IMR-90 (cell line): Measurements from ENCODE around the gene MEF2D. TPM values are rescaled to one million over a fixed set of nuclear protein-coding genes. Genes with fewer than 3 reads are reported as not detected.

Source experiments
- ATAC-seq: fragments of 200-7000 bp; cut with Tn5 transposase; 2 replicates; pipeline ENCODE4 v1.9.1; 2020; ENCODE audit warnings: low read depth, mild to moderate bottlenecking, moderate library complexity
- BruUV-seq: library from RNA; stranded (reverse); fragments of 400-500 nt; replicated peaks from 2 replicates; lab custom pipeline; 2021; lab: Mats Ljungman, UMichigan
- CTCF ChIA-PET: fragments of 300-600 bp; formaldehyde crosslinking; extraction: SDS; loops from one replicate; lab custom pipeline; 2021; ENCODE audit warnings: antibody characterized with exemption; lab: Yijun Ruan, JAX
- POLR2A ChIA-PET: fragments of 300-600 bp; sonication (Branson Sonifier 250); formaldehyde crosslinking; loops from one replicate; lab custom pipeline; 2022; ENCODE audit warnings: antibody characterized with exemption; ENCODE audit not compliant: unreplicated experiment; lab: Charles Lee
- DNase-seq: peaks from one replicate; pipeline ENCODE4 v3.0.0; 2013
- H2AFZ ChIP-seq: replicated peaks from 2 replicates; pipeline ENCODE3; 2013; ENCODE audit warnings: low read length, mild to moderate bottlenecking; ENCODE audit not compliant: poor library complexity
- H2AK5ac ChIP-seq: 2 replicates; pipeline ENCODE4 v1.6.1; 2013; ENCODE audit warnings: low read depth, low read length, inconsistent platforms
- H2AK9ac ChIP-seq: replicated peaks from 2 replicates; pipeline ENCODE3; 2013; ENCODE audit warnings: mild to moderate bottlenecking, low read depth, low read length, moderate library complexity; ENCODE audit not compliant: poor library complexity
- H2BK120ac ChIP-seq: 2 replicates; pipeline ENCODE4 v1.6.1; 2013; ENCODE audit warnings: low read depth, low read length, inconsistent platforms
- H2BK15ac ChIP-seq: 3 replicates; pipeline ENCODE4 v1.6.1; 2013; ENCODE audit warnings: low read depth, low read length, inconsistent platforms
- H2BK20ac ChIP-seq: 2 replicates; pipeline ENCODE4 v1.6.1; 2013; ENCODE audit warnings: low read depth, mild to moderate bottlenecking, inconsistent platforms, low read length, moderate library complexity
- H2BK5ac ChIP-seq: 2 replicates; pipeline ENCODE4 v1.6.1; 2013; ENCODE audit warnings: mild to moderate bottlenecking, low read depth, low read length, inconsistent platforms; ENCODE audit not compliant: poor library complexity, severe bottlenecking
- H3K14ac ChIP-seq: replicated peaks from 2 replicates; pipeline ENCODE4 v1.6.1; 2013; ENCODE audit warnings: low read depth, low read length, inconsistent platforms
- H3K18ac ChIP-seq: 2 replicates; pipeline ENCODE4 v1.6.1; 2013; ENCODE audit warnings: low read depth, low read length, control low read depth
- H3K23ac ChIP-seq: 2 replicates; pipeline ENCODE4 v1.6.1; 2013; ENCODE audit warnings: low read depth, low read length, inconsistent platforms
- H3K27ac ChIP-seq: 2 replicates; pipeline ENCODE4 v1.5.1; 2013; ENCODE audit warnings: mild to moderate bottlenecking, control low read depth, low read length; ENCODE audit not compliant: insufficient read depth
- H3K27me3 ChIP-seq: 2 replicates; pipeline ENCODE4 v1.6.1; 2013; ENCODE audit warnings: low read length; ENCODE audit not compliant: control insufficient read depth, insufficient read depth
- H3K36me3 ChIP-seq: 2 replicates; pipeline ENCODE4 v1.6.1; 2013; ENCODE audit warnings: low read length, mixed read lengths; ENCODE audit not compliant: control insufficient read depth, insufficient read depth
- H3K4ac ChIP-seq: 2 replicates; pipeline ENCODE4 v1.6.1; 2013; ENCODE audit warnings: low read depth, low read length, inconsistent platforms
- H3K4me1 ChIP-seq: 2 replicates; pipeline ENCODE4 v1.6.1; 2013; ENCODE audit warnings: low read length, mixed read lengths; ENCODE audit not compliant: control insufficient read depth, insufficient read depth
- H3K4me2 ChIP-seq: 2 replicates; pipeline ENCODE4 v1.6.1; 2013; ENCODE audit warnings: low read depth, mild to moderate bottlenecking, control low read depth, low read length, moderate library complexity
- H3K4me3 ChIP-seq: 2 replicates; pipeline ENCODE4 v1.5.1; 2013; ENCODE audit warnings: low read depth, mild to moderate bottlenecking, control low read depth, low read length, moderate library complexity; ENCODE audit not compliant: insufficient read depth
- H3K56ac ChIP-seq: 2 replicates; pipeline ENCODE4 v1.6.1; 2013; ENCODE audit warnings: low read length, inconsistent platforms; ENCODE audit not compliant: insufficient read depth; ENCODE audit errors: extremely low read depth
- H3K79me1 ChIP-seq, 2 experiments: 2 replicates each; pipeline ENCODE4 v1.6.1; 2013; ENCODE audit warnings: low read length in 2 of 2, inconsistent platforms in 1 of 2, low read depth in 1 of 2
- H3K9ac ChIP-seq: 2 replicates; pipeline ENCODE4 v1.6.1; 2013; ENCODE audit warnings: low read depth, low read length, control low read depth
- H3K9me1 ChIP-seq: 2 replicates; pipeline ENCODE4 v1.6.1; 2013; ENCODE audit warnings: low read length, inconsistent platforms; ENCODE audit not compliant: insufficient read depth
- H3K9me3 ChIP-seq: 2 replicates; pipeline ENCODE4 v1.6.1; 2013; ENCODE audit warnings: low read length; ENCODE audit not compliant: control insufficient read depth, insufficient read depth
- H4K20me1 ChIP-seq: 2 replicates; pipeline ENCODE4 v1.6.1; 2013; ENCODE audit warnings: low read length, inconsistent platforms; ENCODE audit not compliant: insufficient read depth
- H4K5ac ChIP-seq: 2 replicates; pipeline ENCODE4 v1.6.1; 2013; ENCODE audit warnings: mild to moderate bottlenecking, low read depth, low read length, control low read depth
- H4K8ac ChIP-seq, 2 experiments: 2 replicates each; pipeline ENCODE4 v1.6.1; 2013; ENCODE audit warnings: low read depth in 2 of 2, low read length in 2 of 2, control low read depth in 1 of 2, inconsistent platforms in 1 of 2
- H4K91ac ChIP-seq: 2 replicates; pipeline ENCODE4 v1.6.1; 2013; ENCODE audit warnings: low read depth, low read length, inconsistent platforms; ENCODE audit not compliant: insufficient read depth
- BHLHE40 ChIP-seq: fragments of 150-350 bp; IDR thresholded peaks from 2 replicates; pipeline ENCODE4 v1.6.1; 2016; ENCODE audit warnings: mild to moderate bottlenecking, low read depth, low read length
- CEBPB ChIP-seq: IDR thresholded peaks from 2 replicates; pipeline ENCODE4 v1.6.1; 2012; ENCODE audit warnings: low read depth, low read length, improper control_type of control experiment
- CHD1 ChIP-seq: IDR thresholded peaks from 2 replicates; pipeline ENCODE4 v1.6.1; 2012; ENCODE audit warnings: low read depth, low read length, improper control_type of control experiment
- CTCF ChIP-seq: conservative IDR thresholded peaks from 2 replicates; pipeline ENCODE4 v1.5.1; 2012; ENCODE audit warnings: mild to moderate bottlenecking, low read depth, low read length, improper control_type of control experiment
- ELK1 ChIP-seq: fragments of 150-350 bp; IDR thresholded peaks from 2 replicates; pipeline ENCODE4 v1.6.1; 2016; ENCODE audit warnings: low read depth, mild to moderate bottlenecking, low read length, moderate library complexity, borderline replicate concordance
- FOS ChIP-seq: fragments of 150-350 bp; IDR thresholded peaks from 2 replicates; pipeline ENCODE4 v1.6.1; 2016; ENCODE audit warnings: low read depth, low read length
- MAFK ChIP-seq: IDR thresholded peaks from 2 replicates; pipeline ENCODE4 v1.6.1; 2012; ENCODE audit warnings: low read depth, low read length, improper control_type of control experiment
- MAZ ChIP-seq: IDR thresholded peaks from 2 replicates; pipeline ENCODE4 v1.6.1; 2012; ENCODE audit warnings: low read depth, mild to moderate bottlenecking, low read length, improper control_type of control experiment, moderate library complexity, borderline replicate concordance
- MXI1 ChIP-seq: IDR thresholded peaks from 2 replicates; pipeline ENCODE4 v1.6.1; 2012; ENCODE audit warnings: low read depth, mild to moderate bottlenecking, low read length, moderate library complexity, borderline replicate concordance
- NFE2L2 ChIP-seq: fragments of 150-350 bp; IDR thresholded peaks from 2 replicates; pipeline ENCODE4 v1.6.1; 2016; ENCODE audit warnings: low read depth, mild to moderate bottlenecking, low read length
- POLR2A ChIP-seq: IDR thresholded peaks from 2 replicates; pipeline ENCODE4 v1.6.1; 2012; ENCODE audit warnings: mild to moderate bottlenecking, low read depth, low read length
- RAD21 ChIP-seq: IDR thresholded peaks from 2 replicates; pipeline ENCODE4 v1.6.1; 2012; ENCODE audit warnings: low read length, improper control_type of control experiment
- RCOR1 ChIP-seq: IDR thresholded peaks from 2 replicates; pipeline ENCODE4 v1.6.1; 2012; ENCODE audit warnings: mild to moderate bottlenecking, low read length, improper control_type of control experiment; ENCODE audit not compliant: insufficient replicate concordance
- RFX5 ChIP-seq: IDR thresholded peaks from 2 replicates; pipeline ENCODE4 v1.8.0; 2012; ENCODE audit warnings: low read depth, mild to moderate bottlenecking, low read length, moderate library complexity
- SMC3 ChIP-seq: fragments of 150-350 bp; IDR thresholded peaks from 2 replicates; pipeline ENCODE4 v1.6.1; 2016; ENCODE audit warnings: low read depth, mild to moderate bottlenecking, antibody characterized with exemption, low read length, moderate library complexity
- USF2 ChIP-seq: fragments of 150-350 bp; IDR thresholded peaks from 2 replicates; pipeline ENCODE4 v1.6.1; 2017; ENCODE audit warnings: mild to moderate bottlenecking, antibody characterized with exemption, low read length, low read depth
- WGBS, 2 experiments: methylation state at CpG; one replicate each; pipeline versions ENCODE4 v1.1.5 to v1.1.7; 2013; ENCODE audit warnings: missing lambda C conversion rate in 2 of 2; ENCODE audit not compliant: insufficient read length in 1 of 2; ENCODE audit errors: extremely low coverage in 2 of 2; 5-methylcytosine and 5-hydroxymethylcytosine counted together
- dilution Hi-C: fragments of 300-500 bp; cut with HindIII; formaldehyde crosslinking; loops from one replicate; pipeline ENCODE4 v1.14.3; 2018; ENCODE audit warnings: low sequenced_read_pairs; ENCODE audit not compliant: unreplicated experiment
- in situ Hi-C: fragments of 300-500 bp; cut with MboI; formaldehyde crosslinking; loops from 3 replicates; pipeline ENCODE4 v1.14.3; 2019; ENCODE audit warnings: low sequenced_read_pairs, inconsistent platforms, mixed read lengths
- intact Hi-C: fragments of 100-400 bp; cut with micrococcal nuclease; formaldehyde crosslinking; loops from 2 replicates; pipeline ENCODE4 v1.10.0; 2022
- polyA plus RNA-seq, 3 experiments: library from polyadenylated mRNA; depleted of rRNA; stranded (reverse); fragments of >200 nt; gene quantifications; 2 replicates each; pipeline ENCODE4 v1.2.3, GENCODE V29; 2012; ENCODE audit warnings: low replicate concordance in 1 of 3
- total RNA-seq: library from RNA; depleted of rRNA; stranded (reverse); fragments of >200 nt; gene quantifications from 2 replicates; pipeline ENCODE4 v1.2.3, GENCODE V29; 2012

Gene MEF2D
- total and polyA plus RNA-seq, 2 of the 4 experiments (the other 2 are of a cell fraction), result 2.9 to 20.0 TPM

- no peak overlapping the region for H3K4me3 ChIP-seq
- H2BK120ac ChIP-seq, result no peak overlapping the region
- H3K4ac ChIP-seq, result peak overlapping the region; percentile 3; the same call in 1 of the 2 replicates
- H4K91ac ChIP-seq, result no peak overlapping the region
- no peak overlapping the region for H3K27ac ChIP-seq
- dilution Hi-C loops, result no loop called here
- ChIA-PET POLR2A (no interaction called here), CTCF (no interaction called here)
- H3K9me3 ChIP-seq, result no peaks in the 10 kb centered on the region
- H3K14ac ChIP-seq, result no peak overlapping the region
- no peak overlapping the region for H3K9ac ChIP-seq
- intact Hi-C loops, result no loop called here
- no peak overlapping the region for H3K56ac ChIP-seq
- peaks cover 20% of the 10 kb centered on the region for H3K4me1 ChIP-seq
- peak; percentile 53 for DNase-seq
- TF ChIP-seq RFX5 (no peak), USF2 (no peak), CTCF (no peak), MXI1 (no peak), SMC3 (no peak), RCOR1 (no peak), RAD21 (no peak), POLR2A (no peak), FOS (no peak), ELK1 (no peak), CHD1 (no peak), NFE2L2 (no peak), MAZ (no peak), MAFK (no peak), BHLHE40 (no peak), CEBPB (no peak)
- peak overlapping the region; percentile 39 for H2AFZ ChIP-seq
- WGBS, 2 experiments, result 13% methylated on average over 3 of the region's 9 CpGs; no CpG with 5 or more reads in 1 of the 2 experiments
- H2AK9ac ChIP-seq, result no peak overlapping the region
- H3K27me3 ChIP-seq, result no peaks in the 10 kb centered on the region
- no peak overlapping the region for H2AK5ac ChIP-seq
- H4K5ac ChIP-seq, result no peak overlapping the region
- 0 out of 4 replicates have a peak, but pooled peaks cover 0 to 2% of the 10 kb centered on the region in 2 experiments for H3K79me1 ChIP-seq
- ATAC-seq, result peak; percentile 53
- no peak overlapping the region for H2BK20ac ChIP-seq
- no peak overlapping the region for H3K18ac ChIP-seq
- H4K8ac ChIP-seq, result no peak overlapping the region; a peak in 1 of 4 replicates
- H2BK5ac ChIP-seq, result no peak overlapping the region
- H3K23ac ChIP-seq, result no peak overlapping the region
- no peak overlapping the region for H3K4me2 ChIP-seq
- no peak overlapping the region for H2BK15ac ChIP-seq
- no TSS peak for BruUV-seq
- in situ Hi-C loops, result no loop called here
- H4K20me1 ChIP-seq, result no peaks in the 10 kb centered on the region
- H3K9me1 ChIP-seq, result peaks cover 20% of the 10 kb centered on the region
- no peaks in the 10 kb centered on the region for H3K36me3 ChIP-seq
These were observed 12.6 kb upstream of the MEF2D start for GRCh38 chr1:156513185-156513584.
